Myocyte (in vitro differentiated cells): ENCODE data around the gene RNF222. TPM values are rescaled to one million over a fixed set of nuclear protein-coding genes. Genes with fewer than 3 reads are reported as not detected.
"Not testable (repeated sequence)": the region's sequence is repeated elsewhere in the genome, so short reads cannot be mapped to it uniquely, and the experiment has no call there.

Experiments
- DNase-seq: peaks from one replicate; pipeline ENCODE4 v3.0.0-alpha.2; 2012; ENCODE audit warnings: low read depth
- total RNA-seq: library from RNA; depleted of rRNA; stranded (reverse); fragments of >200 nt; gene quantifications from 2 replicates; pipeline ENCODE4 v1.2.3, GENCODE V29; 2014

The RNF222 gene
- total RNA-seq, 1 donor from 2014 or later = not detected

- no peak for DNase-seq
Measured at GRCh38 chr17:8412089-8412488, 14.5 kb upstream of the RNF222 start.

- no peak for DNase-seq
Measured at GRCh38 chr17:8410883-8411238, 13.2 kb upstream of the RNF222 start.

- peak; percentile 92 for DNase-seq
Measured at GRCh38 chr17:8409966-8410882, 12.6 kb upstream of the RNF222 start.

- no peak for DNase-seq
Measured at GRCh38 chr17:8408371-8408770, 10.7 kb upstream of the RNF222 start.

GRCh38 chr17:8406174-8406573, 8.5 kb upstream of the RNF222 start:
- DNase-seq = no peak

- no peak for DNase-seq
Measured at GRCh38 chr17:8405499-8406016, 7.9 kb upstream of the RNF222 start.

- no peak for DNase-seq
Measured at GRCh38 chr17:8402921-8403536, 5.4 kb upstream of the RNF222 start.

GRCh38 chr17:8401107-8401506, 3.5 kb upstream of the RNF222 start:
- DNase-seq = no peak

- DNase-seq = no peak
Measured at GRCh38 chr17:8398980-8399379, 1.4 kb upstream of the RNF222 start.

- not testable (repeated sequence) for DNase-seq
Measured at GRCh38 chr17:8394497-8394896, 3.1 kb downstream of the RNF222 start.

- DNase-seq = no peak
Measured at GRCh38 chr17:8393470-8394231, 4.0 kb downstream of the RNF222 start.

GRCh38 chr17:8392674-8393469, 4.8 kb downstream of the RNF222 start:
- DNase-seq = no peak

GRCh38 chr17:8392274-8392673, 5.4 kb downstream of the RNF222 start:
- no peak for DNase-seq

- peak; percentile 65 for DNase-seq
Measured at GRCh38 chr17:8391711-8392110, 5.9 kb downstream of the RNF222 start.

GRCh38 chr17:8387914-8388651, 9.5 kb downstream of the RNF222 start:
- DNase-seq = no peak

GRCh38 chr17:8386841-8387240, 10.8 kb downstream of the RNF222 start:
- DNase-seq = no peak

- peak; percentile 42 for DNase-seq
Measured at GRCh38 chr17:8384801-8385378, 12.7 kb downstream of the RNF222 start.

- peak; percentile 100 for DNase-seq
Measured at GRCh38 chr17:8383143-8383822, 14.3 kb downstream of the RNF222 start, which contains the start of gene RPL26. Gene RPL26, minus strand, starts transcription at chr17:8383193. Its CDS starts 883 bp downstream, at chr17:8382310.

- DNase-seq = no peak
Measured at GRCh38 chr17:8382880-8383142, 14.8 kb downstream of the RNF222 start.
